T-helper 22 cell (primary cell): ENCODE data around the gene MRPL34.
"Not testable (repeated sequence)": the region's sequence is repeated elsewhere in the genome, so short reads cannot be mapped to it uniquely, and the experiment has no call there.

Source experiments
- DNase-seq: peaks from one replicate; pipeline ENCODE4 v3.0.0-alpha.2; 2020; ENCODE audit warnings: low read depth

The MRPL34 gene

GRCh38 chr19:17305517-17306284 lies at the start of gene MRPL34:
Gene MRPL34, plus strand, starts transcription at chr19:17305872. Its CDS starts 21 bp downstream, at chr19:17305893.
- peak; percentile 93 for DNase-seq

GRCh38 chr19:17256130-17256529 lies 49.5 kb upstream of the MRPL34 start:
- DNase-seq: no peak

GRCh38 chr19:17259118-17259780 lies 46.4 kb upstream of the MRPL34 start:
- DNase-seq: no peak

GRCh38 chr19:17259934-17260333 lies 45.7 kb upstream of the MRPL34 start:
- DNase-seq: no peak

- DNase-seq: peak; percentile 71
These were observed 44.8 kb upstream of the MRPL34 start for GRCh38 chr19:17260842-17261325.

- no peak for DNase-seq
These were observed 43.1 kb upstream of the MRPL34 start for GRCh38 chr19:17262557-17262956.

GRCh38 chr19:17263712-17264640 lies 41.7 kb upstream of the MRPL34 start:
- DNase-seq: no peak

GRCh38 chr19:17264641-17264979 lies 41.1 kb upstream of the MRPL34 start, which contains the start of gene USHBP1:
Gene USHBP1, minus strand, starts transcription at chr19:17264745. Its CDS starts 446 bp downstream, at chr19:17264299.
- DNase-seq: no peak

GRCh38 chr19:17266026-17266425 lies 39.6 kb upstream of the MRPL34 start:
- no peak for DNase-seq

GRCh38 chr19:17266589-17266974 lies 39.1 kb upstream of the MRPL34 start:
- DNase-seq: no peak

- peak; percentile 95 for DNase-seq
These were observed 38.5 kb upstream of the MRPL34 start, which contains the start of gene BABAM1 for GRCh38 chr19:17266975-17267788. Gene BABAM1, plus strand, starts transcription at chr19:17267443. Its CDS starts 1,364 bp downstream, at chr19:17268807.

- no peak for DNase-seq
These were observed 36.9 kb upstream of the MRPL34 start for GRCh38 chr19:17268754-17269153.

GRCh38 chr19:17274892-17275291 lies 30.8 kb upstream of the MRPL34 start:
- DNase-seq: not testable (repeated sequence)

- no peak for DNase-seq
These were observed 30.1 kb upstream of the MRPL34 start for GRCh38 chr19:17275441-17276175.

GRCh38 chr19:17279436-17279835 lies 26.2 kb upstream of the MRPL34 start:
- no peak for DNase-seq

GRCh38 chr19:17281391-17282304 lies 24.0 kb upstream of the MRPL34 start, which contains the start of gene ANKLE1:
Gene ANKLE1, plus strand, starts transcription at chr19:17281901. Its CDS starts 20 bp downstream, at chr19:17281921.
- DNase-seq: no peak

- DNase-seq: peak; percentile 54
These were observed 23.1 kb upstream of the MRPL34 start for GRCh38 chr19:17282488-17283125.

- DNase-seq: no peak
These were observed 22.1 kb upstream of the MRPL34 start for GRCh38 chr19:17283504-17283996.
